ENCODE results near the gene SYCP1.
"Not testable (repeated sequence)": the region's sequence is repeated elsewhere in the genome, so short reads cannot be mapped to it uniquely, and the experiment has no call there.

- TF ChIP-seq SUZ12 (IDR thresholded peaks at IDR 0.05; ENCODE audit: low read length); FOSL1 (IDR thresholded peaks at IDR 0.05; ENCODE audit: insufficient read depth, low read depth, low read length); EP300 (IDR thresholded peaks at IDR 0.05; ENCODE audit: borderline replicate concordance in 1 of 2, low read depth in 2 of 2, low read length in 2 of 2); RFX5 (IDR thresholded peaks at IDR 0.05; ENCODE audit: borderline replicate concordance, low read depth, low read length); CTCF (IDR thresholded peaks at IDR 0.05; ENCODE audit: control extremely low read depth in 1 of 3, insufficient read depth in 1 of 3, low read depth in 1 of 3, low read length in 3 of 3); POLR2A (IDR thresholded peaks at IDR 0.05; ENCODE audit: control extremely low read depth in 1 of 2, low read depth in 2 of 2, low read length in 2 of 2); SRF (IDR thresholded peaks at IDR 0.05; ENCODE audit: low read depth, low read length); EZH2 (IDR thresholded peaks at IDR 0.05; ENCODE audit: low read depth, low read length, severe bottlenecking); NRF1 (IDR thresholded peaks at IDR 0.05; ENCODE audit: low read depth, low read length); ATF2 (IDR thresholded peaks at IDR 0.05; ENCODE audit: low read length); POLR2AphosphoS5 (IDR thresholded peaks at IDR 0.05; ENCODE audit: low read depth, low read length): not testable (repeated sequence)
These were observed 61.1 kb downstream of the SYCP1 start for GRCh38 chr1:114915720-114916119.
